ENCODE data around the gene SNTB2.

- TF ChIP-seq SUZ12 (IDR thresholded peaks at IDR 0.05; ENCODE audit: extremely low read depth, insufficient read depth, insufficient read length) (no peak), ZNF274 (IDR thresholded peaks at IDR 0.05; ENCODE audit: low read depth, low read length) (no peak), YY1 (IDR thresholded peaks at IDR 0.05; ENCODE audit: insufficient read depth, insufficient read length) (no peak)
Measured at GRCh38 chr16:69325784-69326171, 138.8 kb downstream of the SNTB2 start.

All from NT2/D1 (cell line).